Prostate gland (tissue), 2 donors: Measurements from ENCODE around the gene HNRNPUL2.

ENCODE experiments used
- CTCF ChIP-seq, 4 experiments: fragments of 200-600 bp in 2 of 4; fragments of 450-650 bp in 2 of 4; sonication (generic) in 2 of 4; IDR thresholded peaks; 1 replicate in 3 of 4; 2 replicates in 1 of 4; pipeline ENCODE4 v1.5.1; 2016 to 2019; ENCODE audit warnings: antibody characterized with exemption in 4 of 4, mild to moderate bottlenecking in 2 of 4, moderate library complexity in 2 of 4
- POLR2A ChIP-seq: fragments of 450-650 bp; IDR thresholded peaks from one replicate; pipeline ENCODE4 v1.6.1; 2016; ENCODE audit warnings: antibody characterized with exemption, mild to moderate bottlenecking

GRCh38 chr11:62716816-62717215, 10.4 kb downstream of the HNRNPUL2 start:
- TF ChIP-seq CTCF (IDR thresholded peaks at IDR 0.05) (no peak), POLR2A (no peak)
